Spleen (tissue), 11 donors: ENCODE results near the gene NYNRIN. TPM values are rescaled to one million over a fixed set of nuclear protein-coding genes. Genes with fewer than 3 reads are reported as not detected.

Experiments used
- DNase-seq: peaks from one replicate; pipeline ENCODE4 v3.0.0-alpha.2; 2020
- H3K27ac ChIP-seq, 8 donors: fragments of 200-600 bp; sonication (generic) in 7 of 8; 1 replicate in 4 of 8; 2 replicates in 4 of 8; pipeline versions ENCODE4 v1.5.0 to v1.8.0; 2016 to 2021; ENCODE audit warnings: inconsistent platforms in 4 of 8, mild to moderate bottlenecking in 4 of 8, moderate library complexity in 1 of 8
- H3K27me3 ChIP-seq, 7 donors: fragments of 200-600 bp; sonication (generic) in 6 of 7; replicated peaks in 1 of 7; 1 replicate in 4 of 7; 2 replicates in 3 of 7; pipeline versions ENCODE4 v1.5.0 to v1.8.0; 2016 to 2021; ENCODE audit warnings: inconsistent platforms in 3 of 7, mild to moderate bottlenecking in 1 of 7
- H3K36me3 ChIP-seq, 6 donors: fragments of 200-600 bp; sonication (generic) in 5 of 6; 1 replicate in 4 of 6; 2 replicates in 2 of 6; pipeline versions ENCODE4 v1.5.0 to v1.8.0; 2016 to 2021; ENCODE audit warnings: inconsistent platforms in 2 of 6
- H3K4me1 ChIP-seq, 6 donors: fragments of 200-600 bp; sonication (generic) in 5 of 6; 1 replicate in 3 of 6; 2 replicates in 3 of 6; pipeline versions ENCODE4 v1.5.0 to v1.8.0; 2016 to 2021; ENCODE audit warnings: inconsistent platforms in 3 of 6
- H3K4me3 ChIP-seq, 8 donors: fragments of 200-600 bp; sonication (generic) in 7 of 8; 1 replicate in 4 of 8; 2 replicates in 4 of 8; pipeline versions ENCODE4 v1.5.0 to v1.8.0; 2016 to 2021; ENCODE audit warnings: inconsistent platforms in 4 of 8, mild to moderate bottlenecking in 4 of 8, moderate library complexity in 2 of 8
- H3K9me3 ChIP-seq, 8 donors: fragments of 200-600 bp; sonication (generic) in 7 of 8; 1 replicate in 4 of 8; 2 replicates in 4 of 8; pipeline versions ENCODE4 v1.5.0 to v1.8.0; 2016 to 2021; ENCODE audit warnings: inconsistent platforms in 4 of 8
- CTCF ChIP-seq, 11 experiments: fragments of 200-600 bp in 7 of 11; fragments of 450-650 bp in 4 of 11; sonication (generic) in 4 of 11; IDR thresholded peaks in 8 of 11; conservative IDR thresholded peaks in 3 of 11; 1 replicate in 7 of 11; 2 replicates in 4 of 11; pipeline versions ENCODE4 v1.4.0 to v1.8.0; 2016 to 2021; ENCODE audit warnings: antibody characterized with exemption in 11 of 11, inconsistent platforms in 4 of 11, mild to moderate bottlenecking in 1 of 11
- POLR2A ChIP-seq, 3 donors: fragments of 450-650 bp; IDR thresholded peaks; one replicate each; pipeline ENCODE4 v1.5.1; 2017; ENCODE audit warnings: antibody characterized with exemption in 3 of 3, mild to moderate bottlenecking in 1 of 3
- POLR2AphosphoS5 ChIP-seq, 3 donors: sonication (generic); formaldehyde crosslinking; IDR thresholded peaks; one replicate each; pipeline ENCODE4 v1.5.1; 2017; ENCODE audit warnings: antibody characterized with exemption in 3 of 3
- whole genome bisulfite sequencing, 5 donors: extraction: QIAGEN DNeasy Blood & Tissue Kit in 3 of 5; methylation state at CpG; one replicate each; pipeline versions ENCODE4 v1.1.5 to v1.1.7; 2013 to 2018; 5-methylcytosine and 5-hydroxymethylcytosine counted together
- intact Hi-C: fragments of 100-400 bp; cut with DNase I; formaldehyde crosslinking; loops from one replicate; pipeline ENCODE4 v1.15.0; 2023; ENCODE audit warnings: low total_unique reads
- polyA plus RNA-seq, 3 donors: library from polyadenylated mRNA; stranded (reverse); fragments of 200-250 nt; gene quantifications; one replicate each; pipeline ENCODE4 v1.2.1, GENCODE V29; 2013
- total RNA-seq, 7 donors: library from RNA; depleted of rRNA in 3 of 7; stranded (reverse); fragments of >200 nt in 3 of 7; fragmentation: NEBNext Ultra II Directional in 4 of 7; extraction: Animal tissue kit (Norgen Biotek cat#: 25700) in 4 of 7; gene quantifications; one replicate each; pipeline versions ENCODE4 v1.1.0 to v1.2.1, GENCODE V29; 2016 to 2021
- donor health status: healthy with polysubstance abuse.
- donor health status: DM: no; HTN: no; CAD: no; lungs with moderate emphysema.
- donor health status: DM: no; HTN: no; CAD: no.
- donor health status: Bipolar disorder and iron deficiency.
- donor health status: healthy.
- donor health status: DM: no; HTN: no; CAD: no.
- donor health status: DM: yes; HTN: yes; CAD: no.

The NYNRIN gene
- total and polyA plus RNA-seq, 10 donors = 0.87 to 18.0 (median 10.5) TPM

- TF ChIP-seq POLR2AphosphoS5 (IDR thresholded peaks at IDR 0.05) (peak; percentile 98 to 99 (median 98)), POLR2A (IDR thresholded peaks at IDR 0.05) (peak; percentile 62 to 96 (median 95)), CTCF (IDR thresholded peaks at IDR 0.05 in 8 of 11, conservative IDR thresholded peaks at IDR 0.05 in 3 of 11) (peak in 2 of 11 experiments; percentile 10 to 28)
- peak within 1 kb of the TSS; percentile 97 to 100 (median 98) for H3K27ac ChIP-seq
- no peaks in the 10 kb centered on the region for H3K9me3 ChIP-seq
- H3K27me3 ChIP-seq = no peaks in the 10 kb centered on the region
- H3K4me3 ChIP-seq = peak within 1 kb of the TSS; percentile 64 to 91 (median 74)
- WGBS, 5 donors = 3 to 6% (median 4%) methylated on average over 47 to 57 of the region's 57 CpGs
- intact Hi-C loops = loop anchor here (5.0 kb wide), 1 partner anchor 92 kb away; the partner anchor contains the start of genes ADCY4 and RIPK3
- peaks cover 20 to 77% (median 43%) of the 10 kb centered on the region in 6 donors for H3K4me1 ChIP-seq
- DNase-seq = peak; percentile 98
- H3K36me3 ChIP-seq = peaks cover 0 to 36% (median 28%) of the 10 kb centered on the region in 6 donors
Measured at GRCh38 chr14:24429395-24430142, 30.8 kb downstream of the NYNRIN start, which contains the start of the genes CBLN3 and KHNYN. Gene CBLN3, minus strand, starts transcription at chr14:24429668. Its CDS starts 614 bp downstream, at chr14:24429054. Gene KHNYN, plus strand, starts transcription at chr14:24429954. Its CDS starts 777 bp downstream, at chr14:24430731.

GRCh38 chr14:24430143-24430681 lies 31.4 kb downstream of the NYNRIN start:
- Histone ChIP-seq H3K4me3 (peak overlapping the region; percentile 64 to 91 (median 74)), H3K4me1 (peaks cover 20 to 79% (median 43%) of the 10 kb centered on the region in 6 donors), H3K9me3 (no peaks in the 10 kb centered on the region), H3K27ac (peak overlapping the region; percentile 97 to 100 (median 98)), H3K27me3 (no peaks in the 10 kb centered on the region), H3K36me3 (peaks cover 0 to 43% (median 31%) of the 10 kb centered on the region in 6 donors)
- TF ChIP-seq POLR2AphosphoS5 (IDR thresholded peaks at IDR 0.05) (no peak), CTCF (IDR thresholded peaks at IDR 0.05 in 8 of 11, conservative IDR thresholded peaks at IDR 0.05 in 3 of 11) (peak in 2 of 11 experiments; percentile 3 to 5), POLR2A (IDR thresholded peaks at IDR 0.05) (no peak)
- WGBS, 5 donors = 0 to 1% (median 0%) methylated on average over 10 to 28 of the region's 28 CpGs
- intact Hi-C loops = loop anchor here (5.0 kb wide), 1 partner anchor 93 kb away; the partner anchor contains the start of genes ADCY4 and RIPK3
- DNase-seq = peak; percentile 95

GRCh38 chr14:24430682-24431568 lies 32.1 kb downstream of the NYNRIN start:
- WGBS, 5 donors = 16 to 44% (median 19%) methylated on average over 4 to 19 of the region's 19 CpGs
- Histone ChIP-seq H3K4me3 (peak overlapping the region; percentile 64 to 91 (median 74)), H3K36me3 (peaks cover 0 to 50% (median 33%) of the 10 kb centered on the region in 6 donors), H3K4me1 (peaks cover 21 to 79% (median 46%) of the 10 kb centered on the region in 6 donors), H3K27ac (peak overlapping the region; percentile 97 to 100 (median 98)), H3K9me3 (no peaks in the 10 kb centered on the region), H3K27me3 (no peaks in the 10 kb centered on the region)
- intact Hi-C loops = loop anchor here (5.0 kb wide), 1 partner anchor 94 kb away; the partner anchor contains the start of genes ADCY4 and RIPK3
- peak; percentile 90 for DNase-seq
- TF ChIP-seq POLR2A (IDR thresholded peaks at IDR 0.05) (no peak), CTCF (IDR thresholded peaks at IDR 0.05 in 8 of 11, conservative IDR thresholded peaks at IDR 0.05 in 3 of 11) (no peak), POLR2AphosphoS5 (IDR thresholded peaks at IDR 0.05) (peak in 2 of 3 donors; percentile 74 to 78)
